HG03575 (cell line): ENCODE results near the gene FAM117A.
"Not testable (repeated sequence)": the region's sequence is repeated elsewhere in the genome, so short reads cannot be mapped to it uniquely, and the experiment has no call there.

ENCODE experiments used
- ATAC-seq: cut with Tn5 transposase; IDR thresholded peaks from one replicate; pipeline ENCODE4 v1.9.1; 2021; ENCODE audit not compliant: unreplicated experiment, insufficient number of reproducible peaks, low FRiP score; ENCODE audit errors: extremely low read depth

FAM117A gene

GRCh38 chr17:49691086-49691676 lies 72.8 kb downstream of the FAM117A start:
- no peak for ATAC-seq

GRCh38 chr17:49690256-49690655 lies 73.7 kb downstream of the FAM117A start:
- no peak for ATAC-seq

- ATAC-seq, result no peak
Measured at GRCh38 chr17:49688848-49689247, 75.1 kb downstream of the FAM117A start.

- no peak for ATAC-seq
Measured at GRCh38 chr17:49687878-49688491, 75.9 kb downstream of the FAM117A start.

- no peak for ATAC-seq
Measured at GRCh38 chr17:49681106-49681979, 82.6 kb downstream of the FAM117A start.

- ATAC-seq, result no peak
Measured at GRCh38 chr17:49680314-49680713, 83.6 kb downstream of the FAM117A start.

GRCh38 chr17:49677933-49678847 lies 85.7 kb downstream of the FAM117A start, which contains the start of gene SPOP:
SPOP (minus strand) TSS chr17:49678097; CDS start chr17:49622810, 55,287 bp downstream.
- no peak for ATAC-seq

GRCh38 chr17:49677134-49677932 lies 86.6 kb downstream of the FAM117A start:
- no peak for ATAC-seq

GRCh38 chr17:49676276-49676868 lies 87.6 kb downstream of the FAM117A start:
- peak; percentile 63 for ATAC-seq

- ATAC-seq, result no peak
Measured at GRCh38 chr17:49674507-49674906, 89.4 kb downstream of the FAM117A start.

GRCh38 chr17:49673679-49674078 lies 90.3 kb downstream of the FAM117A start:
- ATAC-seq, result not testable (repeated sequence)

GRCh38 chr17:49670641-49671040 lies 93.3 kb downstream of the FAM117A start:
- no peak for ATAC-seq

GRCh38 chr17:49670002-49670401 lies 93.9 kb downstream of the FAM117A start:
- ATAC-seq, result no peak

GRCh38 chr17:49667854-49668253 lies 96.1 kb downstream of the FAM117A start:
- no peak for ATAC-seq

- no peak for ATAC-seq
Measured at GRCh38 chr17:49664706-49665211, 99.2 kb downstream of the FAM117A start.
